Right lobe of liver (tissue), 4 donors: ENCODE results near the gene IP6K2.
"Not testable (repeated sequence)": the region's sequence is repeated elsewhere in the genome, so short reads cannot be mapped to it uniquely, and the experiment has no call there.

ENCODE experiments used
- CTCF ChIP-seq, 4 donors: fragments of 200-600 bp in 3 of 4; fragments of 450-650 bp in 1 of 4; IDR thresholded peaks; one replicate each; pipeline versions ENCODE4 v1.5.1 to v1.8.0; 2016 to 2022; ENCODE audit warnings: antibody characterized with exemption in 4 of 4, mild to moderate bottlenecking in 2 of 4
- POLR2A ChIP-seq: fragments of 450-650 bp; IDR thresholded peaks from one replicate; pipeline ENCODE4 v1.6.1; 2017; ENCODE audit warnings: antibody characterized with exemption, mild to moderate bottlenecking
- donor health status: DM: no; HTN: no; CAD: no.
- donor health status: DM: no; HTN: no; CAD: no.
- donor health status: DM: no; HTN: yes; CAD: no.

- TF ChIP-seq CTCF (IDR thresholded peaks at IDR 0.05); POLR2A: not testable (repeated sequence)
Measured at GRCh38 chr3:48723293-48723692, 6.3 kb upstream of the IP6K2 start.
